H1 (cell line): ENCODE results near the gene GALNT15.

Experiments
- EZH2 ChIP-seq: fragments of 200-600 bp; sonication (generic); IDR thresholded peaks from 2 replicates; pipeline ENCODE4 v1.7.1; 2012; ENCODE audit warnings: low read depth, mild to moderate bottlenecking, moderate library complexity, low read length, inconsistent platforms; ENCODE audit not compliant: severe bottlenecking
- PHF8 ChIP-seq: fragments of 200-600 bp; sonication (generic); conservative IDR thresholded peaks from 2 replicates; pipeline ENCODE4 v1.7.1; 2012; ENCODE audit warnings: low read depth, mild to moderate bottlenecking, inconsistent platforms, low read length, moderate library complexity
- POLR2A ChIP-seq, 2 experiments: IDR thresholded peaks; 1 replicate in 1 of 2; 2 replicates in 1 of 2; pipeline ENCODE4 v1.6.1; 2011; ENCODE audit warnings: low read depth in 2 of 2, low read length in 2 of 2, mild to moderate bottlenecking in 2 of 2; ENCODE audit errors: control extremely low read depth in 1 of 2
- SP4 ChIP-seq: IDR thresholded peaks from 2 replicates; pipeline ENCODE4 v1.6.1; 2012; ENCODE audit warnings: low read length, inconsistent platforms
- YY1 ChIP-seq: IDR thresholded peaks from 2 replicates; pipeline ENCODE4 v1.6.1; 2011; ENCODE audit warnings: low read depth, mild to moderate bottlenecking, low read length

GRCh38 chr3:16216373-16216935, 42.0 kb downstream of the GALNT15 start:
- TF ChIP-seq YY1: no peak
- no peak for TF ChIP-seq SP4
- TF ChIP-seq POLR2A (IDR thresholded peaks at IDR 0.05; ENCODE audit: control extremely low read depth in 1 of 2, low read depth in 2 of 2, low read length in 2 of 2): no peak
- no peak for TF ChIP-seq EZH2
- no peak for TF ChIP-seq PHF8
